Left kidney (tissue), 2 donors: ENCODE measurements around the gene PROSER3. TPM values are rescaled to one million over a fixed set of nuclear protein-coding genes. Genes with fewer than 3 reads are reported as not detected.
"Not testable (repeated sequence)": the region's sequence is repeated elsewhere in the genome, so short reads cannot be mapped to it uniquely, and the experiment has no call there.

Experiments
- DNase-seq: peaks from one replicate; pipeline ENCODE4 v3.0.0-alpha.2; 2013
- polyA plus RNA-seq: library from polyadenylated mRNA; unstranded; fragments of 120-200 nt; gene quantifications from one replicate; pipeline ENCODE4 v1.2.1, GENCODE V29; 2013; ENCODE audit not compliant: insufficient read length

PROSER3 gene
- polyA plus RNA-seq, 1 donor, result 26.5 TPM

DNA sequence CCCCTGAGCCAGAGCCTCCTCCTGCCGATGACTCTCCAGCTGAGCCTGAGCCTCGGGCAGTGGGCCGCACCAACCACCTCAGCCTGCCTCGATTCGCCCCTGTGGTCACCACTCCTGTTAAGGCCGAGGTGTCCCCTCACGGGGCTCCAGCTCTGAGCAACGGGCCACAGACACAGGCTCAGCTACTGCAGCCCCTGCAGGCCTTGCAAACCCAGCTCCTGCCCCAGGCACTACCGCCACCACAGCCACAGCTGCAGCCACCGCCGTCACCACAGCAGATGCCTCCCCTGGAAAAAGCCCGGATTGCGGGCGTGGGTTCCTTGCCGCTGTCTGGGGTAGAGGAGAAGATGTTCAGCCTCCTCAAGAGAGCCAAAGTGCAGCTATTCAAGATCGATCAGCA is 36.6 kb upstream of the PROSER3 start:
- DNase-seq, result no peak

DNA sequence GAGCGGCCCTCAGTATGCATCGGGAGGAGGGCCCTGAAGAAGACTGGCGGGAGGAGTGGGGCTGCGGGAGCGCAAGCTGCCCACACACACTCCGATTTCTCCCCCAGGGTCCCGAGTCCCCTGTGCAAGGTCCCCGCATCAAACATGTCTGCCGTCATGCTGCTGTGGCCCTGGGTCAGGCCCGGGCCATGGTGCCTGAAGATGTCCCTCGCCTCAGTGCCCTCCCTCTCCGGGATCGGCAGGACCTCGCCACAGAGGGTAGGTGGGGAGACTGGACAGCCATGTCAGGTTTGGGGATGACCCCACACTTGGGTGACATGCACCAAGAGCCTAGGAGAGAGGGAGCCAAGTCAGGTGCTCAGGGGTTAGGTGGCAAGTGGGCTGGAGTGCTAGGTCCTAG is 35.5 kb upstream of the PROSER3 start:
- DNase-seq, result no peak

DNA sequence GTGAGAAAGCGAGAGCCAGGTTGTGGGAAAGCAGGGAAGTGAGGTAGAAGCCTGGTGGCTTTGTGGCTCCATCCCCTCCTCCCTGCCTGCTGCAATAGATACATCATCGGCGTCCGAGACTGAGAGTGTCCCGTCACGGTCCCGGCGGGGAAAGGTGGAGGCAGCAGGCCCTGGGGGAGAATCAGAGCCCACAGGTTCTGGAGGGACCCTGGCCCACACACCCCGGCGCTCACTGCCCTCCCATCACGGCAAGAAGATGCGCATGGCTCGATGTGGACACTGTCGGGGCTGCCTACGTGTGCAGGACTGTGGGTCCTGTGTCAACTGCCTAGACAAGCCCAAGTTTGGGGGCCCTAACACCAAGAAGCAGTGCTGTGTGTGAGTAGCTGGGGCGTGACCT is 35.1 kb upstream of the PROSER3 start:
- DNase-seq, result no peak

DNA sequence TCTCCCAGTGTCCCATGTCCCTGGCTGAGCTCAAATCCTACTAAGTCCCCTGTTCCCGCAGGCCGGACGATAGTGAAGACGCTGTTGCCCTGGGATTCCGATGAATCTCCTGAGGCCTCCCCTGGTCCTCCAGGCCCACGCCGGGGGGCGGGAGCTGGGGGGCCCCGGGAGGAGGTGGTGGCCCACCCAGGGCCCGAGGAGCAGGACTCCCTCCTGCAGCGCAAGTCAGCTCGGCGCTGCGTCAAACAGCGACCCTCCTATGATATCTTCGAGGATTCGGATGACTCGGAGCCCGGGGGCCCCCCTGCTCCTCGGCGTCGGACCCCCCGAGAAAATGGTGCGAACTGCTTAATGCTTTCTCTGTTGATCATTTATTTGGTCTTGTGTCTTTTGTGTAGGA is 34.3 kb upstream of the PROSER3 start:
- no peak for DNase-seq

DNA sequence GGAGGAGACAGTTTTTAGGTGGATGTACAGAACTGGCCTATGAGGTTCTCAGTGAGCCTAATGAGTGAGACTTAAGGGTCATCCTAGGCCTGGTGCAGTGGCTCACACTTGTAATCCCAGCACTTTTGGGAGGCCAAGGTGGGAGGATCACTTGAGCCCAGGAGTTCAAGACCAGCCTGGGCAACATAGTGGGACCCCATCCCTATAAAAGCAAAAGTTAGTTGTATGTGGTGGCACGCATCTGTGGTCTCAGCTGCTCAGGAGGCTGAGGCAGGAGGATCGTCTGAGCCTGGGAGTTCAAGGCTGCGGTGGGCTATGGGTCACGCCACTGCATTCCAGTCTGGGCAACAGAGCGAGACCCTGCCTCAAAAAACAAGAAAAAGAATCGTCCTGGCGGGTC is 33.8 kb upstream of the PROSER3 start:
- DNase-seq, result not testable (repeated sequence)

DNA sequence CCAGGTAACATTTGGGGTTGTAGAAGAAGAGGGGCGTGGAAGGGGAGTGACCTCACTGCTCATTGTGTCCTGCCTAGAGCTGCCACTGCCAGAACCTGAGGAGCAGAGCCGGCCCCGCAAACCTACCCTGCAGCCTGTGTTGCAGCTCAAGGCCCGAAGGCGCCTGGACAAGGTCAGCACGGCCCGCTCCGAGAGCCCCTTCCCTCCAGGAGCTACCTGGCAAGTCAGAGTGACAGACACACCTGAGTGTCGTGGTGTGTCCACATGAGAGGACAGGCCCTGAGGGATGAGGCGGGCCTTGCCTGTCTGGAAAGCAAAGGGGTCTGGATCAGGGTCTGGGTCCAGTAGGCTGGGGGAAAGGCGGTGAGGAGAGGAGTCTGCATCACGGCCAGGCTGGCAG is 33.4 kb upstream of the PROSER3 start:
- DNase-seq, result no peak

DNA sequence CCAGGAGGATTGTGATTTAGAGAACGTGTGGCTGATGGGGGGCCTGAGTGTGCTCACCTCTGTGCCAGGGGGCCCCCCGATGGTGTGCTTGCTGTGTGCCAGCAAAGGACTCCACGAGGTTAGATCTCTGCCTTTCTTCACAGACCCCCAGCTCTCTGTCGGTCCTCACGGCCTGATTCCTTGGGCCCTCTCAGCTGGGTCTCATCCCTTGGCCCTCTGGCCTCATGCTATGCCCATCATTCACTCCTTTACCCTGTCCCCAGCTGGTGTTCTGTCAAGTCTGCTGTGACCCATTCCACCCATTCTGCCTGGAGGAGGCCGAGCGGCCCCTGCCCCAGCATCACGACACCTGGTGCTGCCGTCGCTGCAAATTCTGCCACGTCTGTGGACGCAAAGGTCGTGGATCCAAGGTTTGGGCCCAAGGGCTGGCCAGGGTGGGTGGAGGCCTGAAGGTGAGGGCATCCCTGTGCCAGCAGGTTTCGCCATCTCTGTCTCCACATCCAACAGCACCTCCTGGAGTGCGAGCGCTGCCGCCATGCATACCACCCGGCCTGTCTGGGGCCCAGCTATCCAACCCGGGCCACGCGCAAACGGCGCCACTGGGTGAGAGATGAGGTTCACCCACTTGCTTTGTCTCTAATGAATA is 32.6 kb upstream of the PROSER3 start:
- DNase-seq, result no peak

DNA sequence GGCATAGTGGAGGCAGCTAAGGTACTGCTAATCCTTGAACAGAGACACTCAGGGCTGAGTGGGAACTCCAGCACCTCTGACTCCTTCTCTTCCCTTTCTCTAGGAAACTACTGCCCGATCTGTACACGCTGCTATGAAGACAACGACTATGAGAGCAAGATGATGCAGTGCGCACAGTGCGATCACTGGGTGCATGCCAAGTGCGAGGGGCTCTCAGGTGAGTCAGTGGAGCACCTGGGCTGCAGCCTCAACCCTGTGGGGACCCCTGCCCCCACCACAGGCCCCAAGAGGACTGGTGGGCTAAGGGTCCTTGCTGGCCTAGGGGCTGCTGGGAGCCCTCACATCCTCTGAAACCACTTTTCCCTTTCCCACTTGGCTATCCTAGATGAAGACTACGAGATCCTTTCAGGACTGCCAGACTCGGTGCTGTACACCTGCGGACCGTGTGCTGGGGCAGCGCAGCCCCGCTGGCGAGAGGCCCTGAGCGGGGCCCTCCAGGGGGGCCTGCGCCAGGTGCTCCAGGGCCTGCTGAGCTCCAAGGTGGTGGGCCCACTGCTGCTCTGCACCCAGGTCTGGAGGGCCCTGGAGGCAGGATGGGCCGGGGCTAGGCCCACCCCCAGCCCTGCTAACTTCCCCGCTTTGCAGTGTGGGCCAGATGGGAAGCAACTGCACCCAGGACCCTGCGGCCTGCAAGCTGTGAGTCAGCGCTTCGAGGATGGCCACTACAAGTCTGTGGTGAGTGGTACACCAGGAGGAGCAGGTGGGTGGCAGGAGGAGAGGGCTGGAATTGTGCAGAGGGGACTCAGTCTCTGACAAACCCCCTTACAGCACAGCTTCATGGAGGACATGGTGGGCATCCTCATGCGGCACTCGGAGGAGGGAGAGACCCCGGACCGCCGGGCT is 30.7 kb upstream of the PROSER3 start:
- DNase-seq, result no peak

DNA sequence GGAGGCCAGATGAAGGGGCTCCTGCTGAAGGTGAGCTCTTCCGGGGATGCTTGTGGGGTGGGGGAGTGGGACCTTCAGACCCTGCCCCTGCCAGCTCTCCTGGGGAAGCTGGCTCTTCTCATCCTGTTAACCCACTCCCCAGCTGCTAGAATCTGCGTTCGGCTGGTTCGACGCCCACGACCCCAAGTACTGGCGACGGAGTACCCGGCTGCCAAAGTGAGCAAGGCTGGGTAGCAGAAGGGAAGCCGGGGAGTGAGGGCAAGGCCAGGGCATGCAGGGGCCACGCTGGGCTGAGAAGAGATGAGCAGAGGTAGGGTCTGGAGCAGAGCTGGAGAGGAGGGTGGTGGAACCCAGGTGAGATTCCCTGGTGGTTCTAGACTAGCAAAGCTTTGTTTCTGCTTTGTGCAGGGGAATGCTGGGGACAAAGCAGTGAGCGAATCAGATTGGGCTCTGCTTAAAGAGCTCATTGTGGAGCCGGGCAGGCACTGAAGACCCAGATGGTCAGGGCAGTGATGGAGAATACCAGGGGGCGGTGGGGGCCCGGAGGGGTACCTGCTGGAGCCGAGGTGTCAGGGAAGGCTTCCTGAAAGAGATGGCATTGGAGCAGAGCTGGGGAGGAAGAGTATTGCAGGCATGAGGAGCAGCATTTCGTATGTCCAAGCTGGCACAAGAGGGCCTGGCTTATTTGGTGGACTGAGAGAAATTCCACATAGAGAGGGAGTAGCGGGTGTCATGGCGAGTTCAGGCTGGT is 29.8 kb upstream of the PROSER3 start:
- no peak for DNase-seq

DNA sequence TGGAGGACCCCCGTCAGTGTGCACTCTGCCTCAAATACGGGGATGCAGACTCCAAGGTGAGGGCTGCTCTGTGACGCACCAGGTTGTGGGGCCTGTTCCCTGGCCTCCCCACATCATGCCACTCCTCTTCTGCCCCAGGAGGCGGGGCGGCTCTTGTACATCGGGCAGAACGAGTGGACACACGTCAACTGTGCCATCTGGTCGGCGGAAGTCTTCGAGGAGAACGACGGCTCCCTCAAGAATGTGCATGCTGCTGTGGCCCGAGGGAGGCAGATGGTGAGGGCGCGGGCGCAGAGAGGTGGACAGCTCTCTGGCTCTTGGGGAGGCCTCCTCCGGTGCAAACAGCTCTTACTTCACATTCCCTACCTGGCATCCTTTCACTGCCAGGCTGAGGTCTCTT is 29.0 kb upstream of the PROSER3 start:
- DNase-seq, result no peak

DNA sequence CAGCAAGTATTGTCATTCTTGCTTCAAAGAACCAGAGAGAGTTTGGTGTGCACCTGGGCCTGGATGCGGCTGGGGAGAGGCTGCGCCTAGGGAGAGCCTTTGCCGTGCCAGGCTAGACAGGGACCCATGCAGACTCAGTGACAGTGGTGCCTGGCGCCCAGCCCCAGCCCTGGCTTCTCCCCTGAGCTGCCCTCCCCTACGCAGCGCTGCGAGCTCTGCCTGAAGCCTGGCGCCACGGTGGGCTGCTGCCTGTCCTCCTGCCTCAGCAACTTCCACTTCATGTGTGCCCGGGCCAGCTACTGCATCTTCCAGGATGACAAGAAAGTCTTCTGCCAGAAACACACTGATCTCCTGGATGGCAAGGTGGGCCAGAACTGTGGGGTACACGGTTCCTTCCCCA is 28.2 kb upstream of the PROSER3 start:
- DNase-seq, result no peak

DNA sequence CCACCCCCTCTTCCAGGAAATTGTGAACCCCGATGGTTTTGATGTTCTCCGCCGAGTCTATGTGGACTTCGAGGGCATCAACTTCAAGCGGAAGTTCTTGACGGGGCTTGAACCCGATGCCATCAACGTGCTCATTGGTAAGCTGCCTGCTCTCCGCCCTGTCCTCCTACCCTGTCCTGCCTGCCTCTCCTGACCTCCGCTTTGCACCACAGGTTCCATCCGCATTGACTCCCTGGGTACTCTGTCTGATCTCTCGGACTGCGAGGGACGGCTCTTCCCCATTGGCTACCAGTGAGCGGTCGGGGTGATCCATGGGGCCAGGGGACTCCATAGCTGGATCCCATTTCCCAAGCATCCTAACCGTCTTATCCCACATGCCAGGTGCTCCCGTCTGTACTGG is 27.6 kb upstream of the PROSER3 start:
- no peak for DNase-seq

DNA sequence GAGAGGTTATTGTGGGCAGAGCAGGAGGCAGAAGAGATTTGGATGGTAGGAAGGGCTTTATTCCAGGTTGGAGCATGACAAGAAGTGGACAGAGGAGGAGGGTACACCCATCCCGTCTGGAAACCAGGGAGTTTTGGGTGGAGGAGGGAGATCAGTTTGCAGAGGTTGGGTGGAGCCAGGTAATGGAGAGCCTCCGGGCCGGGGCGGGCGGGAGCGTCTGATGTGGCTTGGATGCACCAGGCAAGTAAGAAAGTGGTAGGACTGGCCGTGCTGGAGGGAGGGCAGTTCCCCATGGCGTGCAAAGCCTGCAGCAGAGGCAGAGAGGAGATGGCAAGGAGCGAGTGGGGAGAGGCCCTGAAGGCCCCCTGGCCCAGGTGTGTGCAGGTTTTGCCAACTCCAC is 26.6 kb upstream of the PROSER3 start:
- DNase-seq, result no peak

DNA sequence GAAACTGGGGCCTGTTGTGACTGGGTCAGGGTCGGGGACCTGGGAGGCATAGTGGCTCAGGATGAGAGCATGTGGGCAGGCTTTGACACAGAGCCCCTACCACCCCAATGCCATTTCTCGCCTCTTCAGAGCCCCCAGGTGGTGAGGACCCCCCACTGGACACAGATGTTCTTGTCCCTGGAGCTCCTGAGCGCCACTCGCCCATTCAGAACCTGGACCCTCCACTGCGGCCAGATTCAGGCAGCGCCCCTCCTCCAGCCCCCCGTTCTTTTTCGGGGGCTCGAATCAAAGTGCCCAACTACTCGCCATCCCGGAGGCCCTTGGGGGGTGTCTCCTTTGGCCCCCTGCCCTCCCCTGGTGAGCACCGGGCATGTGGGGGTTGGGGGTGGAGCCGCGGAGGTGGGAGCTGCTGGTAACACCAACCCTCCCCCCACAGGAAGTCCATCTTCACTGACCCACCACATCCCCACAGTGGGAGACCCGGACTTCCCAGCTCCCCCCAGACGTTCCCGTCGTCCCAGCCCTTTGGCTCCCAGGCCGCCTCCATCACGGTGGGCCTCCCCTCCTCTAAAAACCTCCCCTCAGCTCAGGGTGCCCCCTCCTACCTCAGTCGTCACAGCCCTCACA is 26.1 kb upstream of the PROSER3 start:
- no peak for DNase-seq

DNA sequence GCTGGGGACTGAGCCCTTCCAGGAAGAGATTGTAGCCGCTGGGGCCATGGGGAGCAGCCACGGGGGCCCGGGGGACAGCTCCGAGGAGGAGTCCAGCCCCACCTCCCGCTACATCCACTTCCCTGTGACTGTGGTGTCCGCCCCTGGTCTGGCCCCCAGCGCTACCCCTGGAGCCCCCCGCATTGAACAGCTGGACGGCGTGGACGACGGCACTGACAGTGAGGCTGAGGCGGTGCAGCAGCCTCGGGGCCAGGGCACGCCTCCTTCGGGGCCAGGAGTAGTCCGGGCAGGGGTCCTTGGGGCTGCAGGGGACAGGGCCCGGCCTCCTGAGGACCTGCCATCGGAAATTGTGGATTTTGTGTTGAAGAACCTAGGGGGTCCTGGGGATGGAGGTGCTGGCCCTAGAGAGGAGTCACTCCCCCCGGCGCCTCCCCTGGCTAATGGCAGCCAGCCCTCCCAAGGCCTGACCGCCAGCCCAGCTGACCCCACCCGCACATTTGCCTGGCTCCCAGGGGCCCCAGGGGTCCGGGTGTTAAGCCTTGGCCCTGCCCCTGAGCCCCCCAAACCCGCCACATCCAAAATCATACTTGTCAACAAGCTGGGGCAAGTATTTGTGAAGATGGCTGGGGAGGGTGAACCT is 25.3 kb upstream of the PROSER3 start:
- DNase-seq, result no peak

DNA sequence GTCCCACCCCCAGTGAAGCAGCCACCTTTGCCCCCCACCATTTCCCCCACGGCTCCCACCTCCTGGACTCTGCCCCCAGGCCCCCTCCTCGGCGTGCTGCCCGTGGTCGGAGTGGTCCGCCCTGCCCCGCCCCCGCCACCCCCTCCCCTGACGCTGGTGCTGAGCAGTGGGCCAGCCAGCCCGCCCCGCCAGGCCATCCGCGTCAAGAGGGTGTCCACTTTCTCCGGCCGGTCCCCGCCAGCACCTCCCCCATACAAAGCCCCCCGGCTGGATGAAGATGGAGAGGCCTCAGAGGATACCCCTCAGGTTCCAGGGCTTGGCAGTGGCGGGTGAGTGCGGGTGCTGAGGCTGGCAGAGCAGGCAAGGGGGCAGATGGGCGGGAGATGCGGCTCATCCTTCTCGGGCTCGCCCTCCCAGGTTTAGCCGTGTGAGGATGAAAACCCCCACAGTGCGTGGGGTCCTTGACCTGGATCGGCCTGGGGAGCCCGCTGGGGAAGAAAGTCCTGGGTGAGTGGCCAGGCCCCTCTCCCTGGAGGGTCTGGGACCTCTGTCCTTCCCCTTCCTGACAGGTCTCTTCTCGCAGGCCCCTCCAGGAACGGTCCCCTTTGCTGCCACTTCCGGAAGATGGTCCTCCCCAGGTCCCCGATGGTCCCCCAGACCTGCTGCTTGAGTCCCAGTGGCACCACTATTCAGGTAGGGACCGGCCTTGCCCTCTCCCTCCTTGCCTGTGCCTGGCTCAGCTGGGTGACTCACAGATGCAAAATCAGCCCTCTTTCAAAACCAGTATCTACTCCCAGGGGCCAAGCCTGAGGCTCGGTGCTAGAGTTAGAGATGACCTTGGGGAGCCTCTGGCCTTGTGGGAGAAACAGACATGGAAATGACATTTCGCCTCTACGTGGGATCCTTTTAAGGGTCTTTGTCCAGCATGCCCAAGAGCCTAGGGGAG is 24.5 kb upstream of the PROSER3 start:
- DNase-seq, result no peak

DNA sequence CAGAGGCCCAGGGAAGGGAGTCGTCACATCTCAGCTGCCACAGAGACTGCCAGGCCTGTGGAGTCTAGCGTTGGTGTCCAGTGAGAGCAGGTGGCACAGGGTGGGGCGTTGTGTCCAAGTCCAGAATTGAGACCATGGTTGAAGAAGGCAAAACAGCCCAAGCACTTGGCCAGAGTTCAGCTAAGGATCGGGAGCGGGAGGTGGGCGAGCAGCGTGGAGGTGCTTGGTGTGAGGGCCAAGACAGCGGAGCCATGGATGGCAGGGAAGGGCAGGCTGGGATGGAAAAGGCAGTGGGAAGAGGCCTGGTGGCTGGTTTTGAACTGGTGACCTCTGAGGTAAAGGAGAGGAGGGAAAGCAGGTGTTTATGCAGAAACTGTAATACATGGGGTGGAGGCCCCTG is 23.7 kb upstream of the PROSER3 start:
- DNase-seq, result no peak

DNA sequence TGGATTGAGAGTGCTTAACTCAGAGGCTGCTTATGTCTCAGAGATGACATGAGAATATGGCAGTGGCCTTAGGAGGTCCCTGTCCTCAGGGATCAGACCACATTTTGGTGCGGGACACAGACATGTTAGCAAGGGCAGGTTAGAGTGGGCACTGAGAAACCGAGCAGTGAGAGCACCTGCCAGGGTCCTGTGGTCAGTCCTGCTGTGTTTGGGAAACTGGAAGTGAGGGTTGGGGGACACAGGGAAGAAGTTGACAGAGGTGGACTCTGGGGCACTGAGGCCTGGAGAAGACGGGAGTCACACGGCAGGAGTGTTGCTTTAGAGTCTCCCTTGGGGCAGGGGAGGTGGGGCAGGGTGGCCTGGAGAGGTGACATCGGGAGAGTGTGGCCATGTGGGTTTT is 23.1 kb upstream of the PROSER3 start:
- DNase-seq, result no peak

DNA sequence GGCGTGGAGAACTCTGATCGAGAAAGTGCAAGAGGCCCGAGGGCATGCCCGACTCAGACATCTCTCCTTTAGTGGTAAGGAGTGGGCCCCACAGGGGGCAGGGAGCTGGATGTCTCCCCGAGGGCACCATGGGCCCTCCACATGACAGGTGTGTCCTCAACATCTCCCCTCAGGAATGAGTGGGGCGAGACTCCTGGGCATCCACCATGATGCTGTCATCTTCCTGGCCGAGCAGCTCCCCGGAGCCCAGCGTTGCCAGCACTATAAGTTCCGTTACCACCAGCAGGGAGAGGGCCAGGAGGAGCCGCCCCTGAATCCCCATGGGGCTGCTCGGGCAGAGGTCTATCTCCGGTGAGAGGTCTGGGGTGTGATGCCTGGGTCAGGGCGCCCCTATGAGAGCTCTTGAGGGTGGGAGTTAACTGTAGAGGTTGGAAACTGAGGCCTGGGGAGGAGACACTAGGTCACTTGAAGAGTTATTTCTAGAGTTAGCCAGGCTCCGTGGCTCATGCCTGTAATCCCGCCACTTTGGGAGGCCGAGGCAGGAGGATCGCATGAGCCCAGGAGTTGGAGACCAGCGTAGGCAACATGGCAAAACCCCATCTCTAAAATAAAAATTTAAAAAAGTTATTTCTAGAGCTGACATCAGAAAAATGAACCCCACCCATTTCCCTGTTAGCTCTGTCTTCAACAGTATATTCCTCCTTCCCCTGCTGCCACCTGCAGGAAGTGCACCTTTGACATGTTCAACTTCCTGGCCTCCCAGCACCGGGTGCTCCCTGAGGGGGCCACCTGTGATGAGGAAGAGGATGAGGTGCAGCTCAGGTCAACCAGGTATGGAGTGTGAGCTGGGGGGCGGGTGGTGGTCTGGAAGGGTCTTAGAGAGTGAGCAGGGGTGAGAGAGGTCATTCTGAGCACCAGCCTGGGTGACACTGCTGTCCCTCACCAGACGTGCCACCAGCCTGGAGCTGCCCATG is 20.8 kb upstream of the PROSER3 start:
- DNase-seq, result no peak
